GM12865 (cell line): ENCODE data around the gene AGK.

ENCODE experiments used
- DNase-seq: peaks from one replicate; pipeline ENCODE4 v3.0.0; 2010; ENCODE audit warnings: low read depth
- H3K4me3 ChIP-seq: 2 replicates; pipeline ENCODE4 v1.5.1; 2011; ENCODE audit warnings: mild to moderate bottlenecking, low read depth, low read length, control low read depth
- CTCF ChIP-seq: IDR thresholded peaks from 2 replicates; pipeline ENCODE4 v1.5.1; 2011; ENCODE audit warnings: low read length, control low read depth, low read depth, inconsistent platforms; ENCODE audit not compliant: insufficient read depth; ENCODE audit errors: missing control alignments

AGK gene

GRCh38 chr7:141597966-141598365 lies 46.8 kb downstream of the AGK start:
- no peak for TF ChIP-seq CTCF
- DNase-seq: no peak
- no peak overlapping the region for H3K4me3 ChIP-seq

DNA sequence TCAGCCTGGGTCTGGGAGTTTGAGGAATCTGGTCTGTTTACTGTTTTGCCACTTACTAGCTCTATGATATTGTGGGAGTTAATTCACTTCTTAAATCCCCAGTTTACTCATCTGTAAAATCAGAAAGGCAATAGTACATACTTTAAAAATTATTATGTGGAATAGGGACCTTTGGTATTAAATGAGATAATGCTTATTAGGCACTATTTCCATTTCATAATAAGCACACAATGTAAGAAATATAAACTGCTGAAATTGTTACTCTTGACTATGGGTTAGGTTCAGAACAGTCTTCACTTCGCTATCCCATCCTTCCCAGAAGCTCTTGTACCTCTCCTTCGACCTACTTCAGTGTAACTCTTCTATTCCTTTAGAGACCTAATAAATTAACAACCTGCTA lies 47.2 kb downstream of the AGK start:
- no peak for DNase-seq

GRCh38 chr7:141600168-141601006 lies 49.2 kb downstream of the AGK start:
- DNase-seq: no peak
- no peak for TF ChIP-seq CTCF
- H3K4me3 ChIP-seq: no peak overlapping the region

More for the DNA sequence above, 47.2 kb downstream of the AGK start:
- TF ChIP-seq CTCF: no peak
- no peak overlapping the region for H3K4me3 ChIP-seq

GRCh38 chr7:141609576-141609975 lies 58.4 kb downstream of the AGK start:
- TF ChIP-seq CTCF: no peak
- H3K4me3 ChIP-seq: no peak overlapping the region
- no peak for DNase-seq

- DNase-seq: no peak
- no peak for TF ChIP-seq CTCF
- no peak overlapping the region for H3K4me3 ChIP-seq
Measured at GRCh38 chr7:141610671-141611070, 59.5 kb downstream of the AGK start.

- no peak for TF ChIP-seq CTCF
- DNase-seq: no peak
- H3K4me3 ChIP-seq: no peak overlapping the region
Measured at GRCh38 chr7:141612861-141613260, 61.7 kb downstream of the AGK start.

GRCh38 chr7:141617280-141617679 lies 66.1 kb downstream of the AGK start:
- H3K4me3 ChIP-seq: no peak overlapping the region
- no peak for TF ChIP-seq CTCF
- DNase-seq: no peak
